Esophagus muscularis mucosa (tissue), 4 donors: ENCODE data around the gene TPSD1. TPM values are rescaled to one million over a fixed set of nuclear protein-coding genes. Genes with fewer than 3 reads are reported as not detected.

Source experiments
- DNase-seq: peaks from one replicate; pipeline ENCODE4 v3.0.0-alpha.2; 2017; ENCODE audit errors: extremely low spot score
- H3K27ac ChIP-seq, 4 donors: fragments of 200-600 bp; sonication (generic); replicated peaks in 1 of 4; 1 replicate in 3 of 4; 2 replicates in 1 of 4; pipeline ENCODE4 v1.5.1; 2016 to 2019; ENCODE audit warnings: mild to moderate bottlenecking in 1 of 4
- H3K27me3 ChIP-seq, 4 donors: fragments of 200-600 bp; sonication (generic); one replicate each; pipeline versions ENCODE4 v1.5.1 to v1.6.0; 2016 to 2019
- H3K36me3 ChIP-seq, 4 donors: fragments of 200-600 bp; sonication (generic); one replicate each; pipeline ENCODE4 v1.5.1; 2016 to 2019
- H3K4me1 ChIP-seq, 4 donors: fragments of 200-600 bp; sonication (generic); one replicate each; pipeline ENCODE4 v1.5.1; 2016 to 2019
- H3K4me3 ChIP-seq, 4 donors: fragments of 200-600 bp; sonication (generic); 1 replicate in 2 of 4; 2 replicates in 2 of 4; pipeline ENCODE4 v1.5.1; 2016 to 2019; ENCODE audit warnings: mild to moderate bottlenecking in 4 of 4, moderate library complexity in 1 of 4
- H3K9me3 ChIP-seq, 4 donors: fragments of 200-600 bp; sonication (generic); 1 replicate in 3 of 4; 2 replicates in 1 of 4; pipeline ENCODE4 v1.5.1; 2016 to 2019
- CTCF ChIP-seq, 3 experiments: fragments of 200-600 bp in 2 of 3; fragments of 450-650 bp in 1 of 3; sonication (generic) in 2 of 3; IDR thresholded peaks; one replicate each; pipeline ENCODE4 v1.5.1; 2017 to 2019; ENCODE audit warnings: antibody characterized with exemption in 3 of 3, mild to moderate bottlenecking in 2 of 3, moderate library complexity in 1 of 3
- EP300 ChIP-seq: sonication (generic); formaldehyde crosslinking; IDR thresholded peaks from one replicate; pipeline ENCODE4 v1.6.1; 2017; ENCODE audit warnings: antibody characterized with exemption
- POLR2A ChIP-seq: fragments of 450-650 bp; IDR thresholded peaks from one replicate; pipeline ENCODE4 v1.6.1; 2017; ENCODE audit warnings: antibody characterized with exemption, moderate library complexity, mild to moderate bottlenecking, low read depth
- POLR2AphosphoS5 ChIP-seq, 2 donors: sonication (generic); formaldehyde crosslinking; IDR thresholded peaks; one replicate each; pipeline ENCODE4 v1.6.1; 2017; ENCODE audit warnings: antibody characterized with exemption in 2 of 2
- WGBS: methylation state at CpG from one replicate; pipeline ENCODE4 v1.1.5; 2018; 5-methylcytosine and 5-hydroxymethylcytosine counted together
- intact Hi-C: fragments of 100-400 bp; cut with DNase I; formaldehyde crosslinking; loops from one replicate; pipeline ENCODE4 v1.15.1; 2023
- total RNA-seq, 4 donors: library from RNA; depleted of rRNA; stranded (reverse); fragments of >200 nt; gene quantifications; one replicate each; pipeline versions ENCODE4 v1.1.0 to v1.2.1, GENCODE V29; 2016

Gene TPSD1
- total RNA-seq, 4 donors from 2014 or later = 1.7 to 5.3 (median 2.2) TPM

GRCh38 chr16:1256874-1257322, 1.0 kb downstream of the TPSD1 start:
- no peak for DNase-seq
- H3K4me3 ChIP-seq = no peak overlapping the region
- TF ChIP-seq CTCF (IDR thresholded peaks at IDR 0.05) (no peak), POLR2AphosphoS5 (IDR thresholded peaks at IDR 0.05) (no peak), POLR2A (no peak), EP300 (no peak)
- intact Hi-C loops = no loop called here
- peaks cover 0 to 9% (median 6%) of the 10 kb centered on the region in 4 donors for H3K4me1 ChIP-seq
- H3K27ac ChIP-seq = no peak overlapping the region
- WGBS = 75% methylated on average over 21 of the region's 22 CpGs
- peaks cover 0 to 72% (median 18%) of the 10 kb centered on the region in 4 donors for H3K27me3 ChIP-seq
- H3K9me3 ChIP-seq = no peaks in the 10 kb centered on the region
- no peaks in the 10 kb centered on the region for H3K36me3 ChIP-seq

- TF ChIP-seq POLR2AphosphoS5 (IDR thresholded peaks at IDR 0.05) (no peak), POLR2A (no peak), EP300 (no peak), CTCF (IDR thresholded peaks at IDR 0.05) (no peak)
- H3K4me3 ChIP-seq = no peak overlapping the region
- H3K27me3 ChIP-seq = peaks cover 0 to 80% (median 20%) of the 10 kb centered on the region in 4 donors
- WGBS = 78% methylated on average over 14 of the region's 34 CpGs
- no peaks in the 10 kb centered on the region for H3K36me3 ChIP-seq
- no peak overlapping the region for H3K27ac ChIP-seq
- H3K9me3 ChIP-seq = no peaks in the 10 kb centered on the region
- intact Hi-C loops = no loop called here
- peaks cover 0 to 9% (median 6%) of the 10 kb centered on the region in 4 donors for H3K4me1 ChIP-seq
- no peak for DNase-seq
Observed at GRCh38 chr16:1257561-1258224, 1.8 kb downstream of the TPSD1 start.

GRCh38 chr16:1258225-1258600, 2.3 kb downstream of the TPSD1 start:
- intact Hi-C loops = no loop called here
- DNase-seq = no peak
- 61% methylated on average over 4 of the region's 12 CpGs for WGBS
- no peak overlapping the region for H3K4me3 ChIP-seq
- H3K27me3 ChIP-seq = peaks cover 0 to 85% (median 25%) of the 10 kb centered on the region in 4 donors
- no peaks in the 10 kb centered on the region for H3K36me3 ChIP-seq
- H3K27ac ChIP-seq = no peak overlapping the region
- peaks cover 0 to 9% (median 6%) of the 10 kb centered on the region in 4 donors for H3K4me1 ChIP-seq
- no peaks in the 10 kb centered on the region for H3K9me3 ChIP-seq
- TF ChIP-seq POLR2AphosphoS5 (IDR thresholded peaks at IDR 0.05) (no peak), CTCF (IDR thresholded peaks at IDR 0.05) (no peak), EP300 (no peak), POLR2A (no peak)

- H3K27me3 ChIP-seq = peaks cover 0 to 91% (median 26%) of the 10 kb centered on the region in 4 donors
- H3K27ac ChIP-seq = no peak overlapping the region
- no peak overlapping the region for H3K4me3 ChIP-seq
- TF ChIP-seq POLR2A (no peak), CTCF (IDR thresholded peaks at IDR 0.05) (no peak), EP300 (no peak), POLR2AphosphoS5 (IDR thresholded peaks at IDR 0.05) (no peak)
- peaks cover 0 to 9% (median 6%) of the 10 kb centered on the region in 4 donors for H3K4me1 ChIP-seq
- no CpG with 5 or more reads among the region's 42 CpGs for WGBS
- H3K36me3 ChIP-seq = no peaks in the 10 kb centered on the region
- intact Hi-C loops = no loop called here
- H3K9me3 ChIP-seq = no peaks in the 10 kb centered on the region
- no peak for DNase-seq
Observed at GRCh38 chr16:1258906-1259759, 3.3 kb downstream of the TPSD1 start.
